Measurements from ENCODE around the gene RASGRF2.
"Not testable (repeated sequence)": the region's sequence is repeated elsewhere in the genome, so short reads cannot be mapped to it uniquely, and the experiment has no call there.

RASGRF2 gene

GRCh38 chr5:81021951-81022687 is 62.0 kb downstream of the RASGRF2 start:
- DNase-seq (ENCODE audit: low read depth), result no peak

- no peak for DNase-seq (ENCODE audit: low read depth)
Measured at GRCh38 chr5:81022688-81023084, 62.5 kb downstream of the RASGRF2 start.

DNA sequence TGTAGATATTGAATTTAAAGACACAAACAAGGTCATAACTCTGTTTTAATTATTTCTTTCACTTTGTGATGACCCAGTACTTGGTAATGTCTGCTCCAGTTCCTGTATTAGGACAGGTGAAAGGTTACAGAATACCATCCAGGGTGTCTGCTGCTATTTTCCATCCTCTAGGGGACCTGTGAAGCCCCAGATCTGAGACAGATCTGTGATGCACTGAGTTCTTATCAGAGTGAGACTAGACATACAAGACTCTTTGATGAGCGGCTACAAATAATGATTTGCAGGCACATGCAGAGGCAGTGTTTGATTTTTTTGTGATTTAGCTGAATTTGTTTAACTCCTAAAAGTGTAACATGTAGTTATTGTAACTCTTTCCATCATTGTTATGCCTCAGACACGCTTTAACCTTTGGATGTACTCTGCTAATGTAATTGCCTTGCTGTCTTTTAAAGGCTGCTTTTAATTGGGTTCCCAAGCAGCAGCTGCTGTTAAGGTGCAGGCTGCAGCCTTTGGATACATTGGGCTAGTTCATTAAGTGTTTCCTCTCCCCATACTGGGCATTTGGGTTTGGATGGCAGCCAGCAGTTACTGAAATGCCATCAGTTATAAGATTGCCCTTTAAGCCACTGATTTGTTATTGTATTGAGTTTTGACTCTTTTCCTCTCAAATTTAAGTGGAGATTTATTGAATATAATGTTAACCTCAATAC is 63.3 kb downstream of the RASGRF2 start:
- no peak for DNase-seq (ENCODE audit: low read depth)

DNA sequence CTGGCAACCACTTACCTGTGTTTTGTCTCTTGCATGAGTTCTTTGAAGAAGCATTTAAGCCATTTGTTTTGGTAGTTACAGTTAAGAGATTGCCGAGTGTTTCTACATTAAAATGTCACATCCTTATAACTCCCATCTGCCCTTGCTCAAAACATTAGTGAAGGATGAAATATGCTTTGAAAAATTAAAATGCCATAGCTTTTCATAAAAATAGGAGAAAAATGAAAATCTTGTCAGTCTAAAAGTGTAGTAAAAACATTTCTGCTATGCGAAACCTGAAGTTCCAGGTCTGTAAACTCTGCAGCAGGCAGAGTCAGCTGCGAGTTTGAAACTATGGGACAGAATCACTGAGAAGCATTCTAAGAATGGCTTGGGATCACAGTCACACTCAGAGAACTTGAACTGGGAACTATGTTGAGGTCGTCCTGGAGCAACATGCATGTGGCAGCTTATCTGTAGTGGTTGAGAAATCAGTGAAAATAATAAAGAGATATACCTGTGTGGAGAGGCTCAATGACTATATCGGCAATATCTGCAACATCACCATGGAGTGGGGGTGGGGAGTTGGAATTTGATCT is 67.4 kb downstream of the RASGRF2 start:
- DNase-seq (ENCODE audit: low read depth), result no peak

GRCh38 chr5:81028888-81029287 is 68.7 kb downstream of the RASGRF2 start:
- DNase-seq (ENCODE audit: low read depth), result not testable (repeated sequence)

- not testable (repeated sequence) for DNase-seq (ENCODE audit: low read depth)
Measured at GRCh38 chr5:81029736-81030135, 69.6 kb downstream of the RASGRF2 start.

- not testable (repeated sequence) for DNase-seq (ENCODE audit: low read depth)
Measured at GRCh38 chr5:81030236-81031034, 70.3 kb downstream of the RASGRF2 start.

GRCh38 chr5:81035522-81035921 is 75.4 kb downstream of the RASGRF2 start:
- no peak for DNase-seq (ENCODE audit: low read depth)

DNA sequence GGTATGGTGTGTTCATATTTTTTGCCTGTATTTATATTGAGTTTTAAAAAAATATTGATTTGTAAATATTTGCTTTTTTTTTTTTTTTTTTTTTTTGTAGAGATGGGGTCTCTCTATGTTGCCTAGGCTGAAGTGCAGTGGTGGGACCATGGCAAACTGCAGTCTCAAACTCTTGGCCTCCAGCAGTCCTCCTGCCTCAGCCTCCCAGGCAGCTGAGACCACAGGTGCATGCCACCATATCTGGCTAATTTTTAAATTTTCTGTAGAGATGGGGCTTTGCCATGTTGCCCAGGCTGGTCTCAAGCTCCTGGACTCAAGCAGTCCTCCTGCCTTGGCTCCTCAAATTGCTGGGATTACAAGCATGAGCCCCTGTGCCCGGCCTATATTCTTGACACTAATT is 78.3 kb downstream of the RASGRF2 start:
- DNase-seq (ENCODE audit: low read depth), result no peak

DNA sequence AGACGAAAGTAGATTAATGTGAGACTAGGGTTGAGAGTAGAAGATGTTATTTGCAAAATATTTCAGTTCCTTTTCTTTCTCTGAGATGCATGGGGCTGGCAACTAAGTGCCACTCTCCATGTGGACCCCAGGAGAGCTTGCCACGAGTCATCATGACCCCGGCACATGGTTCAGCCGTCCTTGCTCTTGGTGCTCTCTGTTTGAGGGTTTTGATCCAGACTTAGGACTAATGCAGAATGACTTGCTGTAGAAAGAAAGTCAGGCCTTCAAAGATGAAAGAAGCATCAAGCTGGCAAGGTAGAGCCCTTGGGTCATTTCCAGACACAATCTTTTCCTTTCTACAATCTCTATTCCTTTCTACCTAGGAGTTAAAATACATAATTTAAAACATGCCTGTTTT is 84.7 kb downstream of the RASGRF2 start:
- no peak for DNase-seq (ENCODE audit: low read depth)

- no peak for DNase-seq (ENCODE audit: low read depth)
Measured at GRCh38 chr5:81045389-81045807, 85.2 kb downstream of the RASGRF2 start.

DNA sequence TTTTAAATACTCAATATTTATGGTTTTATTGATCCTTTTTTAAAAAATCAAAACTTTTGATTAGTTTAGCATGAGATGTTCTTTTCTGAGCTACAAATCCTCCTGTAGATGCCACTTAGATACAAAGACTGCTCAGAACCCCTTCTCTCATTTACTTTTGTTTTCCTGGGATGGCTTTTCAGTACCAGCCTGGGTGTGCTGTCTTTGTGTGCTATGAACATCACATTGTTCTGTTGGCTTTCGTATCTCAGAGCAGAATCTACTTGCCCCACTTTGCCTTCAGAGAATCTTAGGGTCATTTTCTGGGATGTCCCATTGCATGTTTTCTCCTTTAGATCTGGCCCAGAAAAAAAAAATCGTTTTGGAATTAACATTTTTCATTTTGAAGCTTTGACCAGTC is 85.9 kb downstream of the RASGRF2 start:
- DNase-seq (ENCODE audit: low read depth), result no peak

DNA sequence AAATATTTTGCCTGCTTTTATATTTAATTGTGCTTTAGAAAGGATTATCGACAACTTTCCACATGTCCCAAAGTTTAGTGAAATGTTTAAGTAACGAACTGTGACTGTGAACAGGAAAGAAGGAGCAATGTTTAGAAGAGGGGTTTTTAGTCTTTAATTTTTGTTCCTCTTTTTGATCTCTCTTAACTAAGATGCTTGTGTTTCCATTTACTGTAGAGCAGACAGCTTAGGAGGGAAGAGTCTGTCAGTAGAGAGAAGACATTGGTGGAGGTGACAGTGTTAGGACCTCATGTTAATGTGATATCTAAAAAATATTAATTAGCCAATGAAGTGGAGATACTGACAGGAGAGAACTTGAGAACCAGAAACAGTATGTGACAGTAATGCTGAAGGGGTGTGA is 92.2 kb downstream of the RASGRF2 start:
- DNase-seq (ENCODE audit: low read depth), result no peak

DNA sequence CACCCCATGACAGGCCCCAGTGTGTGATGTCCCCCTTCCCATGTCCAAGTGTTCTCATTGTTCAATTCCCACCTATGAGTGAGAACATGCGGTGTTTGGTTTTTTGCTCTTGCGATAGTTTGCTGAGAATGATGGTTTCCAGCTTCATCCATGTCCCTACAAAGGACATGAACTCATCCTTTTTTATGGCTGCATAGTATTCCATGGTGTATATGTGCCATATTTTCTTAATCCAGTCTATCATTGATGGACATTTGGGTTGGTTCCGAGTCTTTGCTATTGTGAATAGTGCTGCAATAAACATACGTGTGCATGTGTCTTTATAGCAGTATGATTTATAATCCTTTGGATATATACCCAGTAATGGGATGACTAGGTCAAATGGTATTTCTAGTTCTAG is 93.1 kb downstream of the RASGRF2 start:
- DNase-seq (ENCODE audit: low read depth), result not testable (repeated sequence)

DNA sequence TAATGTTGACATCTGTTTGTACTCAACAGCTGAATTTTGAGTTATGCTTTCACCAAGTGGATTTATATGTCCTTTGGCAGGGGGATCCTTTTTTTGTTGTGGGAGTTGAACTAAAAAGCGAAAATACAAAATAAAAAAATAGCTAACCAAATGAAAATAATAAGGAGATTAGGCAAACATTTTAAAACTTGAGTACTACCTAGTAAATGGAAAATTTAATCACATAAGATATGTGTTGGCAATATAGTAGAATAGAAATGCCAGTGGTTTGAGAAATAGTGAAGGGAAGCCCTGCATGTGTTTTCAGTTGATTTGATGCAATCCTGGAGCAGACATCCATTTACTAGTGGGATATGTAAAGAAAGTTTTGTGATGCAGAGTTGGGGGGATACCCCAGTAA is 98.0 kb downstream of the RASGRF2 start:
- no peak for DNase-seq (ENCODE audit: low read depth)

DNA sequence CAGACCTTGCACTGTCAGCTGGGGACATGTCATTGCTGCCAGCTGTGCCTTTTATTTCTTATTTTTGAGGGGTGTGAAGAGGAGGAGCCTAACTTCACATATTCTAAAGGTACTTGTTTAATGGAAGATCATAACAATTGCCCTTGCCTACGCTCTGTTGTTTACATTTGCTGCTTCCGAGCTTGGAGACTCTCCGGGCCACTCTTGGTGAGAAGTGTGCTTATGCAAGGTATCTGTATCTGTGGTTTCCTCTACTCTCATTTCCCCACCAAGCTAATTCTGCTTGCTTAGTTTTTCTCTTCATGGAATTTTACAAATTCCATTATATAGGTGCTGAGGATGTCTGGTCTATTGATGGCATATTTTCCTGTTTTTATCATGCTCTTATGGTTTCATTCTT is 105.3 kb downstream of the RASGRF2 start:
- no peak for DNase-seq (ENCODE audit: low read depth)

DNA sequence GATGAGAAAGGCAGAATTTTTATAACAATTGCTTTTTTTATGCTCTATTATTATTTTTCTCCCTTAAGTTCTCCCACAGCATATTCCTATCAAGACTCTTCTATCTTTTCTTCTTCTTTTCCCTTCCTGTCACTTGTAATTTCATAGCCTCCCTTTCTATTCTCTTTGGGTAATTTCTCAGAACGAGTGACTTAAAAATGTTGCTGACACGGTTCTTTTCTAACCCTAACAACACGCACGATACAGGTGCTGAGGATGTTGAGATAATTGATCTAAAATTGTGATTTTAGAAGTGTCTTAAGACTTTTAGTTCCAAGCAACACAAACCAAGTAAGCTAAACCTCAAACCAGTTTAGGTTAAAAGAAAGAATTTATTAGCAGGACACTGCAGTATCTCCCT is 105.9 kb downstream of the RASGRF2 start:
- DNase-seq (ENCODE audit: low read depth), result no peak

GRCh38 chr5:81067406-81067805 is 107.2 kb downstream of the RASGRF2 start:
- DNase-seq (ENCODE audit: low read depth), result no peak

- no peak for DNase-seq (ENCODE audit: low read depth)
Measured at GRCh38 chr5:81068063-81068462, 107.9 kb downstream of the RASGRF2 start.

DNA sequence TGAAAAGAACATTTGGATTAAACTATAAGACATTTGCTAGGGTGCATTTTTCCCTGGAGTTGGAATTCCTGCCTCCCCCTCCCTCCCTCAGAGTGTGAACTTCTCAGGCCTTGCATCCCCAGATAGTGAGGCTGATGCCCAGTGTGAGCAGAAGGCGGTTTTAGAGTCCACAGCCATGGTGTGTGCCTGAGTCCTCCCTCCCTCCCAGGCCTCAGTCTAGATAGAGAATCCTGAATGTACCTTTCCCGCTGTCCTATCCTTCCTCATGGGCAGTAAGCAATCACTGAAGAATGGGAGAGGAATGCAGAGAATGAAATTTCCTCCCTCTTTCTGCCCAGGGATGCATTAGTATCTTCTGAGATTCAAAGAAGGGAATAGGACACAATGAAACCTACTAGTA is 108.5 kb downstream of the RASGRF2 start:
- DNase-seq (ENCODE audit: low read depth), result no peak

- no peak for DNase-seq (ENCODE audit: low read depth)
Measured at GRCh38 chr5:81069990-81070389, 109.8 kb downstream of the RASGRF2 start.

DNA sequence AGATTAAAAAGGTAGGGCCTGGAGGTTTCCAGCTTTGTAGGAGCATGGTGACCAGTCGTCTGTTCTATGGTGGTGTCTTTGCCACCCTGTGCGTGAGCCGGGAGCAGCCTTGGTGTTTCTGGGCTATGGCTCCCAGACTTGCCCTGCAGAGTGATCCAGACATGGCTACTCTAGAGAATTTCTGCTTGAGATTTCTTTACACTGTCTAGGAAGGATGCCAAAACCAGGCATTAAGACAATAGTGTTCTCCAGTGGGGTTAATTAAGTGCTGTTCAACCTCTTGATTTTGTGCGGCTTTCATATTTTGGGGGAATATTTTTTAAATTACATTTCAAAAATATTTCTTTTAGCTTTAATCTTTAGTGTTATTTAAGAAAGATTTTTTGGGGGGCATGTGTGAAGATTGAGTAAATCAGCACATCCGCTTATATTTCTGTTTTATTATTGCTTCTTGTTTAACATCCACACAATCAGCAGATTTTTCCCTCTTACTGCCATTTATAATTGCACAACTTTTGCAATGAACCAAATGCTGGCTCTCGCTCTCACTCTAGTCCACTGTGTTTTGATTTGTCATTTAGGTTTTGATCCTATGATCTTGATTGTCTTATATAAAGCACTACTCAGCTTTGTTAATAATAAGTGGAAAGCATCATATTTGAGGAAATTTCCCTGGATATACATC is 110.5 kb downstream of the RASGRF2 start:
- no peak for DNase-seq (ENCODE audit: low read depth)

All from activated T-helper 9 cell treated with anti-CD3 and anti-CD28 coated beads, Interleukin-2, amount 50 U/mL, for 16 hours (primary cell).